HG03521 (cell line): ENCODE data around the gene VSTM4.

ENCODE experiments used
- ATAC-seq: cut with Tn5 transposase; IDR thresholded peaks from one replicate; pipeline ENCODE4 v1.9.1; 2021; ENCODE audit warnings: mild to moderate bottlenecking, moderate library complexity; ENCODE audit not compliant: unreplicated experiment

Gene VSTM4

GRCh38 chr10:49115015-49115795, at the start of gene VSTM4:
Gene VSTM4 (minus strand): TSS chr10:49115522. CDS start chr10:49115485, 37 bp downstream.
- ATAC-seq, result no peak

- peak; percentile 72 for ATAC-seq
Observed at GRCh38 chr10:49164559-49165188, 49.4 kb upstream of the VSTM4 start.

GRCh38 chr10:49163741-49164140, 48.4 kb upstream of the VSTM4 start:
- ATAC-seq, result no peak

- ATAC-seq, result no peak
Observed at GRCh38 chr10:49162761-49163310, 47.5 kb upstream of the VSTM4 start.

GRCh38 chr10:49162063-49162462, 46.7 kb upstream of the VSTM4 start:
- ATAC-seq, result no peak

- no peak for ATAC-seq
Observed at GRCh38 chr10:49161411-49161997, 46.2 kb upstream of the VSTM4 start.

GRCh38 chr10:49160814-49161213, 45.5 kb upstream of the VSTM4 start:
- no peak for ATAC-seq

GRCh38 chr10:49160110-49160509, 44.8 kb upstream of the VSTM4 start:
- no peak for ATAC-seq

- ATAC-seq, result no peak
Observed at GRCh38 chr10:49158915-49159314, 43.6 kb upstream of the VSTM4 start.

- ATAC-seq, result no peak
Observed at GRCh38 chr10:49158404-49158803, 43.1 kb upstream of the VSTM4 start.

- ATAC-seq, result no peak
Observed at GRCh38 chr10:49157229-49157628, 41.9 kb upstream of the VSTM4 start.

GRCh38 chr10:49154641-49155040, 39.3 kb upstream of the VSTM4 start:
- ATAC-seq, result no peak

GRCh38 chr10:49153971-49154370, 38.6 kb upstream of the VSTM4 start:
- no peak for ATAC-seq

GRCh38 chr10:49153115-49153514, 37.8 kb upstream of the VSTM4 start:
- ATAC-seq, result no peak

- ATAC-seq, result no peak
Observed at GRCh38 chr10:49152663-49153062, 37.3 kb upstream of the VSTM4 start.

- no peak for ATAC-seq
Observed at GRCh38 chr10:49152037-49152436, 36.7 kb upstream of the VSTM4 start.

GRCh38 chr10:49151481-49151880, 36.2 kb upstream of the VSTM4 start:
- ATAC-seq, result no peak

GRCh38 chr10:49151025-49151445, 35.7 kb upstream of the VSTM4 start:
- ATAC-seq, result no peak

- no peak for ATAC-seq
Observed at GRCh38 chr10:49150426-49150825, 35.1 kb upstream of the VSTM4 start.

- no peak for ATAC-seq
Observed at GRCh38 chr10:49149881-49150280, 34.6 kb upstream of the VSTM4 start.

GRCh38 chr10:49144058-49144720, 28.9 kb upstream of the VSTM4 start:
- no peak for ATAC-seq
